ENCODE data around the gene PIGL.

PIGL gene

GRCh38 chr17:16352667-16353316, 135.8 kb downstream of the PIGL start:
- TF ChIP-seq, protein P1, sequence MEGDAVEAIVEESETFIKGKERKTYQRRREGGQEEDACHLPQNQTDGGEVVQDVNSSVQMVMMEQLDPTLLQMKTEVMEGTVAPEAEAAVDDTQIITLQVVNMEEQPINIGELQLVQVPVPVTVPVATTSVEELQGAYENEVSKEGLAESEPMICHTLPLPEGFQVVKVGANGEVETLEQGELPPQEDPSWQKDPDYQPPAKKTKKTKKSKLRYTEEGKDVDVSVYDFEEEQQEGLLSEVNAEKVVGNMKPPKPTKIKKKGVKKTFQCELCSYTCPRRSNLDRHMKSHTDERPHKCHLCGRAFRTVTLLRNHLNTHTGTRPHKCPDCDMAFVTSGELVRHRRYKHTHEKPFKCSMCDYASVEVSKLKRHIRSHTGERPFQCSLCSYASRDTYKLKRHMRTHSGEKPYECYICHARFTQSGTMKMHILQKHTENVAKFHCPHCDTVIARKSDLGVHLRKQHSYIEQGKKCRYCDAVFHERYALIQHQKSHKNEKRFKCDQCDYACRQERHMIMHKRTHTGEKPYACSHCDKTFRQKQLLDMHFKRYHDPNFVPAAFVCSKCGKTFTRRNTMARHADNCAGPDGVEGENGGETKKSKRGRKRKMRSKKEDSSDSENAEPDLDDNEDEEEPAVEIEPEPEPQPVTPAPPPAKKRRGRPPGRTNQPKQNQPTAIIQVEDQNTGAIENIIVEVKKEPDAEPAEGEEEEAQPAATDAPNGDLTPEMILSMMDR (IDR thresholded peaks at IDR 0.05; ENCODE audit: low read depth, low read length), result no peak
- H3K4me3 ChIP-seq (ENCODE audit: low read depth, low read length), result peak overlapping the region; percentile 69
- DNase-seq (ENCODE audit: low read depth, low spot score), result no peak
- in situ Hi-C loops (cut with HindIII; ENCODE audit: low sequenced_read_pairs), result no loop called here

DNA sequence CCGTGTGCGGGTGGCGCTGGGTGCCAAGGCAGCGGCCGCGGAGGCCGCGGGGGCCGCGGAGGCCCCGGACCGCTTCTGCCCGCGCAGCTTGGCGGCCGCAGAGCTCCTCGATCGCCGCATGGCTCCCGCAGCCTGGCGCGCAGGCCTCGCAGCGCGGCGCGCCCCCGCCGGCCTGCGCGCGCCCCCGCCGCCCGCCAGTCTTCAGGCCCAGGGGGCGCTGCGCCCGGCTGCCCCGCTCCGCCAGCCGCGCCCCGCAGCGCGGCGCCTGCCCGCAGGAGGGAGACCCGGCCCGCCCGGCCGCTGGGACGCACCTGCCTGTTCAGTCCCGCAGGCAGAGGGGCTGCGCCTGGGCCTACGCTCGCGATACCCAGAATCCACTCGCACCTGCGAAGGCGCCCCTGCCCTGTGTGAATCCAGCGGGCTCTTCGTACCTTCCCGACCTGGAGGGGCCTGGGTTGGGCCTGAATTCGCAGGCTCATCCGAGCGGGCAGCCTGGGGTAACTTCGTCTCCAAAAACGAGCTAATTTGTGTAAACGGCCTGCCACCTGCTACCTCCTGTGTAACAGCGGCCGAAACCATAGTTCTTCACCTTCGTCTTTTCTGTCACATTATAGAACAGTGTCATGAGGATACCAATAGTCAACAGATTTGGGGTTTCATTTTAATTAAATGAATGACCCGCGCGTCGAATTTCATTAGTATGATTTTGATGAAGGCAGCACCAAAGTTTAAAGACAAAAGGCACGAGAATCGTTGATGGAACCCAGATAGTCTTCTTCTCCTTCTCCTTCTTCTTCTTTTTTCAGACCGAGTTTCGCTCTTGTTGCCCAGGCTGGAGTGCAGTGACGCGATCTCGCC, 136.5 kb downstream of the PIGL start, which contains the start of gene CENPV:
Gene CENPV (minus strand): TSS at position 153 of the 858 bp plus-strand sequence. CDS start 33 bp downstream, at position 120.
- peak within 1 kb of the TSS; percentile 69 for H3K4me3 ChIP-seq (ENCODE audit: low read depth, low read length)
- DNase-seq (ENCODE audit: low read depth, low spot score), result no peak
- in situ Hi-C loops (cut with HindIII; ENCODE audit: low sequenced_read_pairs), result no loop called here
- TF ChIP-seq, protein P1 (IDR thresholded peaks at IDR 0.05; ENCODE audit: low read depth, low read length), result peak; percentile 6

DNA sequence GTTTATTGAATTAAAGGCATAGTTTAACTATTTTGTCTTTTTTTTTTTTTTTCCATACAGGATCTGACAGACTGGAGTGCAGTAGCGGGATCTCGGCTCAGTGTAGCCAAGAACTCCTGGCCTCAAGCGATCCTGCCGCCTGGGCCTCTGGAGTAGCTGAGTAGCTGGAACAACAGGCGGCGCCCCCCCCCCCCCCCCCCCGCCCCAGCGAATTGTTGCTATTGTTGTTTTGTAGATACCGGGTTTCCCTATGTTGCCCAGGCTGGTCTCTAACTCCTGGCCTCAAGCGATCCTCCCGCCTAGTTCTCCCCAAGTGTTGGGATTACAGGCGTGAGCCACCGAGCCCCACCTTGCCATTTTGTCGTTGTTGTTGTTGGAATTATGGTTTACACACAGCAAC, 137.6 kb downstream of the PIGL start:
- in situ Hi-C loops (cut with HindIII; ENCODE audit: low sequenced_read_pairs), result no loop called here
- H3K4me3 ChIP-seq (ENCODE audit: low read depth, low read length), result no peak overlapping the region
- no peak for DNase-seq (ENCODE audit: low read depth, low spot score)
- TF ChIP-seq, protein P1 (IDR thresholded peaks at IDR 0.05; ENCODE audit: low read depth, low read length), result no peak

DNA sequence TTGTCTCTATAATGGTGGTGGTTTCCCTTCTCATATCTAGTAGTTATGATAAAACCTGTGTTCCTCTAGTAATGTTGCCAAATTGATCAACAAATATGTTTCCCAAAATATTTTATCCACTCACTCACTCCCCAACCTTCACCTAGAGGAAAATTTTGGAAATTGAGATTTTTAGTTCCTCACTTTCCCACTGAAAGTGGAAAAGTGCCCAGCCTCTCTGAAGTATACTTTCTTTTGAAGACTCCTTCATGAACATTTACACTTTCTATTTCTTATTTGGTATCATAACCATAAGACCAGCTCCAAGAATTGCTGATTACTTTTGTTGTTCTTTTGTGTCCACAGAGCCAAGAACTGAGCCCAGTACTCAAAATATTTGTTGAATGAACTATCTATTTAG, 141.4 kb downstream of the PIGL start:
- no peak overlapping the region for H3K4me3 ChIP-seq (ENCODE audit: low read depth, low read length)
- DNase-seq (ENCODE audit: low read depth, low spot score), result no peak
- in situ Hi-C loops (cut with HindIII; ENCODE audit: low sequenced_read_pairs), result no loop called here
- TF ChIP-seq, protein P1 (IDR thresholded peaks at IDR 0.05; ENCODE audit: low read depth, low read length), result no peak

DNA sequence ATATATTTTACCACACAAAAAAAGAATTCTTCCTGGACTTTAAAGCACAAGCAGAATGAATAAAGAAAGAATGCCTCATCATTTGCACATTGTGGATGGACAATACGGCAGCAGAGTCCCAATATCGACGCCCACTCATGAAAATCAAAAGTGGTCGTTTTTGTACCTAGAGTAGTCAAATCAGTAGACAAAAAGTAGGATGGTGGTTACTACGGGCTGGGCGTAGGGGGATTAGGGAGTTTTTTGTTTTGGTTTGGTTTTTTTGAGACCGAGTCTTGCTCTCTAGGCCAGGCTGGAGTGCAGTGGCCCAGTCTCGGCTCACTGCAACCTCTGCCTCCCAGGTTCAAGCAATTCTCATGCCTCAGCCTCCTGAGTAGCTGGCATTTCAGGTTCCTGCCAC, 144.9 kb downstream of the PIGL start:
- TF ChIP-seq, protein P1 (IDR thresholded peaks at IDR 0.05; ENCODE audit: low read depth, low read length), result no peak
- no peak overlapping the region for H3K4me3 ChIP-seq (ENCODE audit: low read depth, low read length)
- no peak for DNase-seq (ENCODE audit: low read depth, low spot score)
- in situ Hi-C loops (cut with HindIII; ENCODE audit: low sequenced_read_pairs), result no loop called here

DNA sequence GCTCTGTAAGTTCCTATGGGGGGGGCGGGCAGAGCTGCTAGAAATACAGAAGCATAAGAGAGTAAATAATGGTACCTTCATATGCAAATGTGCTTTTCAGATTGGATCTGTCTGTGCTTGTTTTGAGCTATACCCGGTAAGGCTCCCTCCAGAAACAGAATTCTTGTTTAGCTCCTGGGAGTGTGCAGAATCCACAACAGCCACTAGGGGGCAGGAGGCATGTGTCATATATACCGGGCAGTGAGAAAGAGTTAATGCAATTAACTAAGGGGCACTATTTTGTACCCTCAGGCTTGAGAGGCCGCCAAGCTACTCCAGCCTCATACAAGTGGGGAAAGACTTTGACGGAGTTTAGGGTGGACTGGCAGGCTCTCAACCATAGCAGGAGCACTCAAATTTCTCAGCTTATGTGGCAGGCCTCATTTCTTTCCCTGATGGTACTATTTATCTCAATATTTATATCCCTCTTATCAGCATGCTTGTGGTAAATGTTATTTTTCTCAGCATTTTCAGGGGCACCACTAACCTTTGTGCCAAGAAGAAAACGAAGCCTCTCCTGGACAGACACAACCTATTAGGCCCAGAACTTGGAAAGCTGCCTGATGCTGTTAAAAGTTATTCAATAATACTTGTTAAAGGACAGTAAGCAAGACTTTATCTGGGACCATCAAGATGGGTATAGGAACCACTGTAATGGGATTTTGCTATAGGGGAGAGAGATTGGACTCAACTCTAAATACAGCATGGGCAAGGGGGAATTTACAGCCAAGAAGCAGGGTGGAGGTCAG, 146.9 kb downstream of the PIGL start:
- in situ Hi-C loops (cut with HindIII; ENCODE audit: low sequenced_read_pairs), result no loop called here
- H3K4me3 ChIP-seq (ENCODE audit: low read depth, low read length), result no peak overlapping the region
- peak; percentile 72 for DNase-seq (ENCODE audit: low read depth, low spot score)
- TF ChIP-seq, protein P1 (IDR thresholded peaks at IDR 0.05; ENCODE audit: low read depth, low read length), result peak; percentile 97
